ENCODE data around the gene ADGRL4.

ADGRL4 gene

GRCh38 chr1:79006564-79006963 is at the start of gene ADGRL4:
TSS of gene ADGRL4 (minus strand) at chr1:79006730. CDS start at chr1:79006654, 76 bp downstream.
- TF ChIP-seq GATA2 (IDR thresholded peaks at IDR 0.05; ENCODE audit: low read depth, low read length) (no peak), GATA3 (IDR thresholded peaks at IDR 0.05; ENCODE audit: low read depth, low read length) (no peak)

DNA sequence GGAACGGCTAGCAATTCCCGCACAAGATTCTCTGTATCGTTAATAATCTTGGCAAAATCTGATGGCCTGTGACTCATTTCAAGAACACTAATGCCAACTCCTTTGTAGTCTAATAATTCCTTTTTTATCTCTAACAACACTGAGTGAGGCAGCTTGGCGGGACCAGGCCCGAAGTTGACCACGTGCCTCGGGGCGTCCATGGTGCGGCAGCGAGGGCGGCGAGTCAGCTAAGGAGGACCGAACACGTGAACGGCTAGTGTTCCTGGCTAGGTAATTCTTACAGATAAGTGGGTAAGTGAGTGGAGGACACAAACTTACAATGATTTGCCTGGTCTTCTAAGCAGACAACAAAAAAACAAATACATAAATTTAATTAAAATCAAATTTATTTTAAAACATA is 49.3 kb upstream of the ADGRL4 start:
- TF ChIP-seq GATA3 (IDR thresholded peaks at IDR 0.05; ENCODE audit: low read depth, low read length) (no peak), GATA2 (IDR thresholded peaks at IDR 0.05; ENCODE audit: low read depth, low read length) (no peak)

DNA sequence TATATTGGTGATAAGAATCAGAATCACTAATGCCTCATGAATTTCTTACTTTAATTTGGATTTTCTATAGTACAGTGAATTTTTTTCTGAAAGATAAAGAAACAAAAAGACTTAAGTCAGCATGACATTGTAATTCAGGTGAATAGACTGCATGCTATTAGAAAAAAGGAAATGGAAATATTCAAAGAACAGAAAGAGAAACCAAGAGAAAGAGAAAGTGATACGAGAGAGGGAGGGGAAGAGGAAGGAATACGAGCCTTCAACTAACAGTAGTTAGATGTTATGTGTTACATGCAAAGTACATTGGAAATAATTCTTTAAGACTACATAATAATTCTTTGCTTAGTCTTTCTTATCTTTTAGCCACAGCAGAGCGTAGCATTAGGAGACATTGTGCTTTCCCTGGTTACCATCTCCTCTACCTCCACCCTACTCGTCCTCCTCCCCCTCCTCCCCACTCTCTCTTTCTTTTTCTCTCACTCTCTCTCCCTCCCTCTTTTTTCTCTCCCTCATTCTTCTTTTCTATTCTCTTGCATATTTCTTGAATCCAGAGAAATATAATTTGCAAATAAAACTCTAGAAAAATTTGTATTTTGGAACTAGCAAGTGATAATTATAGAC is 46.4 kb upstream of the ADGRL4 start:
- TF ChIP-seq GATA3 (IDR thresholded peaks at IDR 0.05; ENCODE audit: low read depth, low read length): no peak
- no peak for TF ChIP-seq GATA2 (IDR thresholded peaks at IDR 0.05; ENCODE audit: low read depth, low read length)

GRCh38 chr1:79044974-79045650 is 38.6 kb upstream of the ADGRL4 start:
- TF ChIP-seq GATA3 (IDR thresholded peaks at IDR 0.05; ENCODE audit: low read depth, low read length) (no peak), GATA2 (IDR thresholded peaks at IDR 0.05; ENCODE audit: low read depth, low read length) (no peak)

GRCh38 chr1:79043506-79043905 is 37.0 kb upstream of the ADGRL4 start:
- TF ChIP-seq GATA2 (IDR thresholded peaks at IDR 0.05; ENCODE audit: low read depth, low read length) (no peak), GATA3 (IDR thresholded peaks at IDR 0.05; ENCODE audit: low read depth, low read length) (no peak)

- no peak for TF ChIP-seq GATA3 (IDR thresholded peaks at IDR 0.05; ENCODE audit: low read depth, low read length)
- TF ChIP-seq GATA2 (IDR thresholded peaks at IDR 0.05; ENCODE audit: low read depth, low read length): no peak
Observed at GRCh38 chr1:79042539-79042938, 36.0 kb upstream of the ADGRL4 start.

DNA sequence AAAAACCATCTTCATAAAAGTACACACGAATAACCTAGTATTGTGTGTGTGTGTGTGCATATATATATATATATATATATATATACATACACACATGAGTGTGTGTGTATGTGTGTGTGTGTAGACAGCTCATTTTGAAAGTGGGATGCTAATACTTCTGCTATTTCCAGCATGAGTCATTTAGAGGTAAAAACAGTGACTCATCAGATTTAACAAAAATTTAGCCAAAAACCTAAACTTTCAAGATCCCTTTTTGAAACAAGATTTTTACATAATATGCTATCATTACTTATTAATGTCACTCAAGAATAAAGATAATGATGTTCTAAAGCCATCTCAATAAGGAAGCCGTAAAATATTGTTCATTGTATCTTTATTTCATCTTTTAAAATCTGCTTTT is 35.6 kb upstream of the ADGRL4 start:
- TF ChIP-seq GATA2 (IDR thresholded peaks at IDR 0.05; ENCODE audit: low read depth, low read length): no peak
- no peak for TF ChIP-seq GATA3 (IDR thresholded peaks at IDR 0.05; ENCODE audit: low read depth, low read length)

GRCh38 chr1:79041666-79042065 is 35.1 kb upstream of the ADGRL4 start:
- TF ChIP-seq GATA3 (IDR thresholded peaks at IDR 0.05; ENCODE audit: low read depth, low read length): no peak

GRCh38 chr1:79040424-79041082 is 34.0 kb upstream of the ADGRL4 start:
- TF ChIP-seq GATA3 (IDR thresholded peaks at IDR 0.05; ENCODE audit: low read depth, low read length): no peak
- no peak for TF ChIP-seq GATA2 (IDR thresholded peaks at IDR 0.05; ENCODE audit: low read depth, low read length)

DNA sequence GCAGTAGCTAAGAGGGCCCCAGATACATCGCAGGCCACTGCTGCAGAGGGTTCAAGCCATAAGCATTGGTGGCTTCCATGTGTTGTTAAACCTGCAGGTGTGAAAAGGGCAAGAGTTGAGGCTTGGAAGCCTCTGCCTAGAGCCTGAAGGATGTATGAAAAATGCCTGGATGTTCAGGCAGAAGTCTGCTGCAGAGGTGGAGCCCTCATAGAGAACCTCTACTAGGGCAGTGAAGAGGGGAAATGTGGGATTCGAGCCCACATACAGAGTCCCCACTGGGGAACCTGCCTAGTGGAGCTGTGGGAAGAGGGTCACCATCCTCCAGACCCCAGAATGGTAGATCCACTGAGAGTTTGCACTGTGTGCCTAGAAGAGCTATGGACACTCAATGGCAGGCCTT is 30.6 kb upstream of the ADGRL4 start:
- TF ChIP-seq GATA3 (IDR thresholded peaks at IDR 0.05; ENCODE audit: low read depth, low read length) (no peak), GATA2 (IDR thresholded peaks at IDR 0.05; ENCODE audit: low read depth, low read length) (no peak)

DNA sequence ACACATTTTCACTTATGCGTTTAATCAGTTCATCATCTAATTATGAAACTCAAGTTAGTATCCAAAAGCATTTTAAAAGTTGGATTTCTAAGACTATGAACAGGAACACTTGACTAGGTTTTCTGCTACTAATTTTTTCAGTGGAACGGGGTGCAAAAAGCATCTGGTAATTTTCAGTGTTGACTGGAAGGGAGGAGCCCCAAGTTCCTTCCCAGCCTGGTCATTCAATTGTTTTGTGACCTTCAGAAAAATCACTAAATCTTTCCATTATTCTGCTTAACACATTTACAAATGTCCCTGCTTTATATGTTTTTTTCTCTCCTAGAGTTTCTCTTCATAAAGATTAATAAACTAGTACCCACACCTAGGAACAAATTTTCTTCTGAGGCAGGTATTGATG is 6.0 kb upstream of the ADGRL4 start:
- no peak for TF ChIP-seq GATA3 (IDR thresholded peaks at IDR 0.05; ENCODE audit: low read depth, low read length)
- no peak for TF ChIP-seq GATA2 (IDR thresholded peaks at IDR 0.05; ENCODE audit: low read depth, low read length)

- no peak for TF ChIP-seq GATA2 (IDR thresholded peaks at IDR 0.05; ENCODE audit: low read depth, low read length)
- no peak for TF ChIP-seq GATA3 (IDR thresholded peaks at IDR 0.05; ENCODE audit: low read depth, low read length)
Observed at GRCh38 chr1:79010589-79010988, 4.1 kb upstream of the ADGRL4 start.

GRCh38 chr1:79005945-79006344 is 585 bp downstream of the ADGRL4 start:
- TF ChIP-seq GATA3 (IDR thresholded peaks at IDR 0.05; ENCODE audit: low read depth, low read length) (no peak), GATA2 (IDR thresholded peaks at IDR 0.05; ENCODE audit: low read depth, low read length) (no peak)

GRCh38 chr1:79004916-79005315 is 1.6 kb downstream of the ADGRL4 start:
- TF ChIP-seq GATA3 (IDR thresholded peaks at IDR 0.05; ENCODE audit: low read depth, low read length) (no peak), GATA2 (IDR thresholded peaks at IDR 0.05; ENCODE audit: low read depth, low read length) (no peak)

DNA sequence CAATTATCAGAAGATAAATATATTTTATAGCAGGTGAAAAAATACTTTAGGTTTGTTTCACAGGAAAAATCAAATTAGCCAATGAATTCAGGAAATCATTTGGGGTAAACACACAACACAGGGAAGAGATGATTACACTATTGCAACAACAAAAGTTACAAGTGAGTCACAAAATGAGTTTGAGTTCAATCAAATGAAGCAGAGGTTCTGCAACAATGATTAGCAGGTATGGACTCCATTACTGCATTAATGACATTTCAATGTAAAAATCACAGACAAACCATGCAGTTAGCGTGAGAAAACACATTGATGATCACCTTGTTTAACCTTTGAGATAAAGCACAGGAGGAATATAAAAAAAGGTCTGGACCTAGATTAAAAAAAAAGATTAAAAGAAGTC is 9.7 kb downstream of the ADGRL4 start:
- no peak for TF ChIP-seq GATA3 (IDR thresholded peaks at IDR 0.05; ENCODE audit: low read depth, low read length)
- TF ChIP-seq GATA2 (IDR thresholded peaks at IDR 0.05; ENCODE audit: low read depth, low read length): no peak
